Adrenal gland (tissue), 5 donors: ENCODE results near the gene GPR3.

Experiments
- CTCF ChIP-seq, 6 experiments: fragments of 450-650 bp in 4 of 6; fragments of 200-600 bp in 2 of 6; sonication (generic) in 1 of 6; IDR thresholded peaks; 1 replicate in 5 of 6; 2 replicates in 1 of 6; pipeline versions ENCODE4 v1.5.1 to v1.8.0; 2016 to 2021; ENCODE audit warnings: antibody characterized with exemption in 6 of 6, mild to moderate bottlenecking in 2 of 6, moderate library complexity in 1 of 6
- POLR2A ChIP-seq, 2 donors: fragments of 450-650 bp; IDR thresholded peaks; one replicate each; pipeline ENCODE4 v1.6.1; 2017; ENCODE audit warnings: antibody characterized with exemption in 2 of 2, mild to moderate bottlenecking in 2 of 2, moderate library complexity in 1 of 2
- donor health status: DM: no; HTN: no; CAD: no.

DNA sequence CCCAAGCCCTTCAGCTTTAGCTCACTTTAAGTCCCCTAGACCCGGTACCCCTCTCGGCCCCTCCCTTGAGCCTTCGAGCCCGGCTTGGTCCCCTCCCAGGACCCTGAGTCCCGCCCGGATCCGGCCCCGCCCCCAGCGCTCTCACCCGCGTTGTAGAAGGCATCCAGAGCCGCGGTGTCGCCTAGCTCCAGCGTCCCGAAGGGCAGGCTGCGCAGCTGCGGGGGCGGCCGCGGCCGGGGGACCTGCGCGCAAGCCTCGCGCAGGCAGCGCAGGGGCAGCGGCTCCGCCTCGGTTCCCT is 26.4 kb upstream of the GPR3 start:
- TF ChIP-seq CTCF (IDR thresholded peaks at IDR 0.05) (no peak), POLR2A (IDR thresholded peaks at IDR 0.05) (peak in 1 of 2 donors; percentile 14)
